Mesodermal cell (in vitro differentiated cells): ENCODE data around the gene FLNB.

Experiments used
- H3K27ac ChIP-seq: 2 replicates; pipeline ENCODE4 v1.7.0; 2013; ENCODE audit warnings: mild to moderate bottlenecking, low read depth, low read length, moderate library complexity; ENCODE audit not compliant: severe bottlenecking
- H3K36me3 ChIP-seq: 2 replicates; pipeline ENCODE4 v1.7.1; 2013; ENCODE audit warnings: mild to moderate bottlenecking, low read length, moderate library complexity; ENCODE audit not compliant: control insufficient read depth, insufficient read depth
- H3K4me1 ChIP-seq: one replicate; pipeline ENCODE4 v1.7.1; 2013; ENCODE audit warnings: mild to moderate bottlenecking, low read length; ENCODE audit not compliant: insufficient read depth, control insufficient read depth, poor library complexity, severe bottlenecking
- H3K4me3 ChIP-seq: 2 replicates; pipeline ENCODE4 v1.7.0; 2013; ENCODE audit warnings: low read length, control low read depth, mild to moderate bottlenecking; ENCODE audit not compliant: insufficient read depth, poor library complexity, severe bottlenecking; ENCODE audit errors: extremely low read depth
- H3K9me3 ChIP-seq: 2 replicates; pipeline ENCODE4 v1.7.1; 2013; ENCODE audit warnings: mild to moderate bottlenecking, low read length, moderate library complexity; ENCODE audit not compliant: control insufficient read depth
- WGBS, 2 experiments: methylation state at CpG; one replicate each; pipeline ENCODE4 v1.1.5; 2013; ENCODE audit warnings: missing lambda C conversion rate in 2 of 2; ENCODE audit not compliant: insufficient coverage in 2 of 2; 5-methylcytosine and 5-hydroxymethylcytosine counted together

Gene FLNB

GRCh38 chr3:58068122-58068809 lies 60.0 kb downstream of the FLNB start:
- 95 to 100% methylated on average over 1 to 2 of the region's 2 CpGs for WGBS, 2 experiments
- Histone ChIP-seq H3K4me3 (no peak overlapping the region), H3K27ac (no peak overlapping the region), H3K36me3 (peaks cover 3% of the 10 kb centered on the region), H3K4me1 (peaks cover 29% of the 10 kb centered on the region), H3K9me3 (no peaks in the 10 kb centered on the region)

- Histone ChIP-seq H3K4me1 (peaks cover 21% of the 10 kb centered on the region), H3K36me3 (peaks cover 8% of the 10 kb centered on the region), H3K4me3 (no peak overlapping the region), H3K9me3 (no peaks in the 10 kb centered on the region), H3K27ac (no peak overlapping the region)
- WGBS, 2 experiments, result 88 to 95% methylated on average over 3 to 6 of the region's 7 CpGs
These were observed 63.3 kb downstream of the FLNB start for GRCh38 chr3:58071480-58071971.

GRCh38 chr3:58072052-58072762 lies 64.0 kb downstream of the FLNB start:
- peaks cover 15% of the 10 kb centered on the region for H3K4me1 ChIP-seq
- H3K36me3 ChIP-seq, result peaks cover 14% of the 10 kb centered on the region
- no peak overlapping the region for H3K4me3 ChIP-seq
- WGBS, 2 experiments, result 97 to 99% methylated on average over 10 to 11 of the region's 14 CpGs
- H3K27ac ChIP-seq, result no peak overlapping the region
- no peaks in the 10 kb centered on the region for H3K9me3 ChIP-seq

- WGBS, 2 experiments, result 100% methylated on average over 2 of the region's 3 CpGs
- peaks cover 20% of the 10 kb centered on the region for H3K36me3 ChIP-seq
- no peak overlapping the region for H3K27ac ChIP-seq
- H3K9me3 ChIP-seq, result no peaks in the 10 kb centered on the region
- H3K4me3 ChIP-seq, result no peak overlapping the region
- H3K4me1 ChIP-seq, result peaks cover 10% of the 10 kb centered on the region
These were observed 64.5 kb downstream of the FLNB start for GRCh38 chr3:58072763-58073130.

- Histone ChIP-seq H3K27ac (no peak overlapping the region), H3K4me3 (no peak overlapping the region), H3K4me1 (peaks cover 9% of the 10 kb centered on the region), H3K36me3 (peaks cover 27% of the 10 kb centered on the region), H3K9me3 (no peaks in the 10 kb centered on the region)
- WGBS, 2 experiments, result 97 to 100% methylated on average over 6 of the region's 8 CpGs
These were observed 65.3 kb downstream of the FLNB start for GRCh38 chr3:58073301-58074108.

GRCh38 chr3:58074116-58074715 lies 66.0 kb downstream of the FLNB start:
- no peaks in the 10 kb centered on the region for H3K9me3 ChIP-seq
- peaks cover 35% of the 10 kb centered on the region for H3K36me3 ChIP-seq
- no peak overlapping the region for H3K27ac ChIP-seq
- 94 to 97% methylated on average over 4 to 5 of the region's 5 CpGs for WGBS, 2 experiments
- H3K4me1 ChIP-seq, result peaks cover 9% of the 10 kb centered on the region
- H3K4me3 ChIP-seq, result no peak overlapping the region

- H3K4me3 ChIP-seq, result no peak overlapping the region
- no peaks in the 10 kb centered on the region for H3K9me3 ChIP-seq
- peaks cover 9% of the 10 kb centered on the region for H3K4me1 ChIP-seq
- H3K27ac ChIP-seq, result no peak overlapping the region
- peaks cover 42% of the 10 kb centered on the region for H3K36me3 ChIP-seq
- 100% methylated on average over 1 to 2 of the region's 2 CpGs for WGBS, 2 experiments
These were observed 66.8 kb downstream of the FLNB start for GRCh38 chr3:58074997-58075396.

- H3K4me3 ChIP-seq, result no peak overlapping the region
- peaks cover 18% of the 10 kb centered on the region for H3K4me1 ChIP-seq
- H3K36me3 ChIP-seq, result peaks cover 62% of the 10 kb centered on the region
- no peaks in the 10 kb centered on the region for H3K9me3 ChIP-seq
- no peak overlapping the region for H3K27ac ChIP-seq
These were observed 69.5 kb downstream of the FLNB start for GRCh38 chr3:58077596-58078285.

- H3K27ac ChIP-seq, result no peak overlapping the region
- H3K4me3 ChIP-seq, result no peak overlapping the region
- 96 to 100% methylated on average over 4 of the region's 4 CpGs for WGBS, 2 experiments
- peaks cover 65% of the 10 kb centered on the region for H3K36me3 ChIP-seq
- peaks cover 18% of the 10 kb centered on the region for H3K4me1 ChIP-seq
- H3K9me3 ChIP-seq, result no peaks in the 10 kb centered on the region
These were observed 70.4 kb downstream of the FLNB start for GRCh38 chr3:58078610-58079009.

GRCh38 chr3:58079773-58080172 lies 71.6 kb downstream of the FLNB start:
- Histone ChIP-seq H3K4me3 (no peak overlapping the region), H3K36me3 (peaks cover 76% of the 10 kb centered on the region)
- WGBS, 2 experiments, result 94 to 98% methylated on average over 7 to 8 of the region's 9 CpGs

More at GRCh38 chr3:58079773-58080172, 71.6 kb downstream of the FLNB start:
- Histone ChIP-seq H3K9me3 (no peaks in the 10 kb centered on the region), H3K27ac (no peak overlapping the region), H3K4me1 (peaks cover 21% of the 10 kb centered on the region)
